Activated naive CD8-positive, alpha-beta T cell treated with anti-CD3 and anti-CD28 coated beads, Interleukin-2, amount 50 U/mL, for 24 hours (primary cell): ENCODE data around the gene FUNDC2.

ENCODE experiments used
- ATAC-seq: fragments of 150-1000 bp; cut with Tn5 transposase; one replicate; pipeline ENCODE4 v1.10.0; 2021
- DNase-seq: peaks from one replicate; pipeline ENCODE4 v3.0.0; 2021
- H3K27ac Mint-ChIP-seq: one replicate; pipeline ENCODE4 v1.8.0; 2021; ENCODE audit warnings: mild to moderate bottlenecking, mixed read lengths
- H3K27me3 Mint-ChIP-seq: one replicate; pipeline ENCODE4 v1.8.0; 2021; ENCODE audit warnings: mixed read lengths
- H3K36me3 Mint-ChIP-seq: one replicate; pipeline ENCODE4 v1.8.0; 2021; ENCODE audit warnings: low read depth, mixed read lengths
- H3K4me1 Mint-ChIP-seq: one replicate; pipeline ENCODE4 v1.8.0; 2021; ENCODE audit warnings: mixed read lengths
- H3K4me3 Mint-ChIP-seq: one replicate; pipeline ENCODE4 v1.8.0; 2021; ENCODE audit warnings: mild to moderate bottlenecking, moderate library complexity, mixed read lengths
- H3K9me3 Mint-ChIP-seq: one replicate; pipeline ENCODE4 v1.8.0; 2021; ENCODE audit warnings: mixed read lengths

The FUNDC2 gene, protein sequence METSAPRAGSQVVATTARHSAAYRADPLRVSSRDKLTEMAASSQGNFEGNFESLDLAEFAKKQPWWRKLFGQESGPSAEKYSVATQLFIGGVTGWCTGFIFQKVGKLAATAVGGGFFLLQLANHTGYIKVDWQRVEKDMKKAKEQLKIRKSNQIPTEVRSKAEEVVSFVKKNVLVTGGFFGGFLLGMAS

DNA sequence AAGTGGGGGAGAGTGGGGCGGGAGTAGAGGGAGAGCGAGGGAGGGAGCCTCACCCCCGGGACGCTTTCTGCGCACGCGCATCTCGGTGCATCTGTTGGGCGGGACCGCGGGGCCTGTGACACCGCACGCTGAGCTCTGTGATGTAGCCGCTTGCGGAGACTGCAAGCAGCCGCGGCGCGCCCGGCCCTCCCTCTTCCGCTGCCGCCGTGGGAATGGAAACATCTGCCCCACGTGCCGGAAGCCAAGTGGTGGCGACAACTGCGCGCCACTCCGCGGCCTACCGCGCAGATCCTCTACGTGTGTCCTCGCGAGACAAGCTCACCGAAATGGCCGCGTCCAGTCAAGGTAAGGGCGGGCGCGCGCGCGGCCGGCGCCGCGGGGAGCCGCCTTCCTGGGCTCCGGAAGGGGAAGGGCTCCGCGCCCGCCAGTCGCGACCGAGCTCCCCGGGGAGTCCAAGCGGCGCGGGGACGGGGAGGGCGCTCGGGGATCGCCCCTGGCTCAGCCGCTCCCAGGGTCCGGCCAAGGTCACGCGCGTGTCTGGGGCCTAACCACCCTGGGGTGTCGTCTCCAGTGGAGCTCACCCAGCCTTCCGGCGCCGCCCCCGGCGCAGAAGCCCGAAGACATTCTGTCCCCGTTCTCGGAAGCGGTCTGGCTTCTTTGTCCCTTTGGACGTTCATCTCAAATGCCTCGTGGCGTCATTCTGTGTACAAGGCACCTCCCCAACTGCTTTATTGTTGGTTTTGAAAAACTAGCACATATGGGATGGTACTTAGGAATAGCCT is at the start of gene FUNDC2:
TSS of gene FUNDC2 (plus strand) at position 118 of the 782 bp plus-strand sequence. CDS start at position 213, 95 bp downstream.
- H3K27ac Mint-ChIP-seq = peak within 1 kb of the TSS; percentile 93
- peak; percentile 89 for DNase-seq
- H3K4me3 Mint-ChIP-seq = peak within 1 kb of the TSS; percentile 87
- H3K27me3 Mint-ChIP-seq = no peaks in the 10 kb centered on the region
- ATAC-seq = peak; percentile 91
- H3K4me1 Mint-ChIP-seq = peaks cover 27% of the 10 kb centered on the region
- H3K36me3 Mint-ChIP-seq = peaks cover 2% of the 10 kb centered on the region
- H3K9me3 Mint-ChIP-seq = no peaks in the 10 kb centered on the region

DNA sequence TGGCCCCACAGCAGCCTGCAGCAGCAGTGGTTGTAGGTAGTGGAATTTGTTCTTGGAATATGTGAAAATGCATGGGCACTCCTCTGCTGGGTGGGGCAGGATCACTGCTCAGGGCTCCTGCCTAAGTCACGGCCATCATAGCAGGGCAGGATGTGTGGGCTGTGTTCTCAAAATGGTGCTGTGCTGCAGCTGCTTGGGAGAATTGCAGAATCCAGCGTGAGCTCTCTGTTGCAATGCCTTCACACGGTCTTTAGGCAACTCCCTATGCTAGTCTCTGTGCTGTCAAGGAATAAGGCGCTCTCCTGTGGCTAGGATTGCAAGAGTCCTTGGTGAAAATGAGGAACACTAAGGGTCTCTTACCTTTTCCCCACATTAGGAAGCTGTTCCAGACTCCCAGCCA is 47.0 kb upstream of the FUNDC2 start:
- H3K36me3 Mint-ChIP-seq = no peaks in the 10 kb centered on the region
- H3K9me3 Mint-ChIP-seq = no peaks in the 10 kb centered on the region
- H3K27ac Mint-ChIP-seq = no peak overlapping the region
- DNase-seq = no peak
- ATAC-seq = no peak
- no peaks in the 10 kb centered on the region for H3K27me3 Mint-ChIP-seq
- H3K4me1 Mint-ChIP-seq = peaks cover 4% of the 10 kb centered on the region
- H3K4me3 Mint-ChIP-seq = no peak overlapping the region

DNA sequence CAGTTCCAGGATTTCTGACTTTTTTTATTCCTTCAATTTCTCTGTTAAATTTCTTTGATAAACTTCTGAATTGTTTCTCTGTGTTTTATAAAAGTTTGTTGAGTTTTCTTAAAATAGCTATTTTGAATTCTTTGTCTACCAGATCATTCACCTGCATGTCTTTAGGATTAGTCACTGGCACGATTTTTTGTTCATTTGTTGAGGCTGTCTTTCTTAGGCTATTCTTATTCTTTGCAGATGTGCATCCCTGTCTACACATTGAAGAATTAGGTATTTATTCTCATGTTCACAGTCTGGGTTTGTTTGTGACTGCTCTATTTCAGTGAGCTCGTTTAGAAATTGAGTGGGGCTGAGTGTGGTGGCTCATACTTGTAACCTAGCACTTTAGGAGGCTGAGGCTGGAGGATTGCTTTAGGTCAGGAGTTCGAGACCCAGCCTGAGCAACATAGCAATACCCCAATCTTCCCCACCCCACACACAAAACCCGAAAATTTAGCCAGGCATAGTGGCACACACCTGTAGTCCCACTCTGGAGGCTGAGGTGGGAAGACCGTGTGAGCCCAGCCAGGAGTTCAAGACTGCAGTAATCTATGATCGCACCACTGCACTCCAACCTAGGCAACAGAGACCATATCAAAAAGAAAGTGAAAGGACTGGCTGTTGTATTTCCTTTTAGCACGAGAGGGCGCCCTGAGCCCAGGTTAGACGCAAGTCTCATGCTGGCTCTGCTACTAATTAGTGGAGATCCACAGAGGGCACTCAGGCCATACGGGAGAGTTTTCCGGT is 46.1 kb upstream of the FUNDC2 start:
- ATAC-seq (peak; percentile 96), DNase-seq (peak; percentile 72)
- H3K4me3 Mint-ChIP-seq = peak overlapping the region; percentile 73
- no peaks in the 10 kb centered on the region for H3K27me3 Mint-ChIP-seq
- H3K9me3 Mint-ChIP-seq = no peaks in the 10 kb centered on the region
- H3K36me3 Mint-ChIP-seq = no peaks in the 10 kb centered on the region
- H3K4me1 Mint-ChIP-seq = peaks cover 4% of the 10 kb centered on the region
- peak overlapping the region; percentile 52 for H3K27ac Mint-ChIP-seq

DNA sequence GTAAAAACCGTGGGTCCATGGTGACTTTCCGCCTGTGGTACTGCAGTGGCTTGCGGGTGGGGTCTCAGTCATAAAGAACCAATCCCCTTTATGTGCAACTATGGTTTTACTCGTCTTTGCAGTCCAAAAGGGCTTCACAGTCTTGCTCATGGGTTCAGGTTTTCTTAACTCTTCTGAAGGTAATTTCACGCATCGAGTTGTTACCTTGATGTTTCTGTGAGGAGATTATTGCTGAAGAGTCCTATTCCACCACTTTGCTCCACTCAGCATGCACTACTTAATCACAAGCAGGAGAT is 45.6 kb upstream of the FUNDC2 start:
- H3K4me3 Mint-ChIP-seq = peak overlapping the region; percentile 73
- H3K9me3 Mint-ChIP-seq = no peaks in the 10 kb centered on the region
- no peak overlapping the region for H3K27ac Mint-ChIP-seq
- no peaks in the 10 kb centered on the region for H3K36me3 Mint-ChIP-seq
- ATAC-seq = no peak
- H3K4me1 Mint-ChIP-seq = peaks cover 4% of the 10 kb centered on the region
- no peak for DNase-seq
- no peaks in the 10 kb centered on the region for H3K27me3 Mint-ChIP-seq

DNA sequence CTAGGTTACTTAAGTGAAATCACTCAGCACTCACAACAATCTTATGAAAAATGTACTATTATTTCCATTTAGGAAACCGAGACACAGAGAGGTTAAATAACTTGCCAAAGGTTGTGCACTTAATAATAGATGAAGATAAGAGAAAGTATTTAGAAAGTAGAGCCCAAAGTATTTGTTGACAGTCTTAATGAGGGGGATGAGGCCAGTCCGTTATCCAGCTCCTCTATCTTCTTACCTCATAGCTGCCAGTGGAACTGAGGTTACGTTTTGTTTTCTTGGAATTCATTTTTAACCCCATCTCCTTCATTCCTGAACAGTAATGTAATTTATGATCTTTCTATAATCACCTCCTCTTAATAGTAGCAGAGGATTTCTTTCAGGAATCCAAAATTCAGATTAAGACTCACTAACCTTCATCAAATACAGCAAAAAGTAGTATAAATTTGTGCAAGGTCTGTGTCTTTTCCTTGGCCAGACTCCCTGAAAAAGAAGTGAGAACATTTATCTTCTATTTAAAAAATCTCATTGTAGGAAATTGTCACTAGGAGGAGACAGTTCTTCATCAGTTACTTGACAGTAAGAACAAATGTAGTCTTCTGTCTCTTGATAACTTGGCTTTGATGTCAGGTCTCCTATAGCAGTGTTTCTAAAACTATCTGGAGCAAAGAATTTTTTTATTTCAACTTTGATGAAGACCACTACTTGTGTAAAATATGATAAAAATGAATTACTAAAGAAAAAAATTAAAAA is 39.6 kb upstream of the FUNDC2 start:
- Mint-ChIP-seq H3K9me3 (no peaks in the 10 kb centered on the region), H3K36me3 (no peaks in the 10 kb centered on the region), H3K4me3 (no peak overlapping the region), H3K27ac (no peak overlapping the region), H3K27me3 (no peaks in the 10 kb centered on the region), H3K4me1 (peaks cover 20% of the 10 kb centered on the region)
- DNase-seq = no peak
- no peak for ATAC-seq

DNA sequence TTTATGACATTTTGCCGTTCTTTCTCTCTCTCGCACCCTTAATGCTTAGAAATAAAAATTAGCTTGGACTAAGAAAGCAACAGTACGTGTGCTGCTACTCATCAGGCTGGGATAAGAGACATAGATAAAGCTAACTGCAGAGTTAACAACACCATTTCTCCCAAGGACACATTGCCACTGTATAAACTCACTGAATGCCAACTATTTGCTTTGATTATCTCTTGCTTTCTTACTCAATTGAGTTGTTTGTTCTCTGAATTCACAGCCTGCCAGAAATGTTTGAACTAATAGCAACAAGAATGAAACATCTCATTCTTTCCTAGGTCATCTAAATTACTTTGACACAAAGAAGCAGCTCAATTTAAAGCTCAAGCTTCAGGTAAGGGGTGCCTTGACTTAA is 38.7 kb upstream of the FUNDC2 start:
- DNase-seq = no peak
- Mint-ChIP-seq H3K27me3 (no peaks in the 10 kb centered on the region), H3K36me3 (no peaks in the 10 kb centered on the region), H3K27ac (no peak overlapping the region), H3K4me1 (peaks cover 23% of the 10 kb centered on the region), H3K9me3 (no peaks in the 10 kb centered on the region), H3K4me3 (no peak overlapping the region)
- no peak for ATAC-seq

DNA sequence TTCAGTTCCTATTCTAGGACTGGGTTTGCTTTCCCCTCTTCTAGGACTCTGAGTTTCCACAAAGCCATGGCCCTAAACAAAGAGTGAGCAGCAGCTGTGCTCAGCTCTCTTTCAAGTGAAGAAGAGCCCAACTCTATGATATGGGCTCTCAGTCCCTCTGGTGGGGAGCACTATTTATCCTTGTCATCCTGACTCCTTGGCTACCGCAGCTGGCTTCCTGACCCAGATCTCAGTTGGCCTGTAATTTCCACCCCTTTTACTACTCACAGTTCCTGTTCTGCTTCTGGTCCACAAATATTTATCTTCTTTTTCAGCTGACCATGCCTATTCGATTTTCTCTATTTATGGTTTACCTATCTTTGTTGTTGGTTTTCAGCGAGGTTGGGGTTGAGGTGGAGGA is 37.9 kb upstream of the FUNDC2 start:
- DNase-seq (no peak), ATAC-seq (no peak)
- Mint-ChIP-seq H3K4me1 (peaks cover 23% of the 10 kb centered on the region), H3K27me3 (no peaks in the 10 kb centered on the region), H3K4me3 (no peak overlapping the region), H3K36me3 (no peaks in the 10 kb centered on the region), H3K9me3 (no peaks in the 10 kb centered on the region), H3K27ac (no peak overlapping the region)

DNA sequence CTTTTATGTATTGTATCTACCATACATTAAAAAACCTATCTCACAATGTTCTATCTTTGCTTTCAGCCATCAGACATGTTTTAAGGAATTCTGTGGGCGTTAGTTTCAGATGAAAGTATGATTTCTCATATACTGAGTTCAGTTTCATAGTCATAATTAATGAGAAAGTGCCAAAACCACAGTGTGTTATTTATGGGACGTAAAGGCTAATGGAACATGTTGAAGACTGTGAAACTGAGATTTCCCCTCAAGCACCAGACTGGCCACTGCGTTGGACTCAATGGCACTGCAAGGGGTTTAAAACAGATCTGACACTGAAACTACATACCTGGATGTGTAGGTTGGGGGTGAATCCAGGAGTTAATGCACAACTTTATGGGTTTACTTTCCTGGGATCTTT is 36.1 kb upstream of the FUNDC2 start:
- Mint-ChIP-seq H3K4me1 (peaks cover 23% of the 10 kb centered on the region), H3K27me3 (no peaks in the 10 kb centered on the region), H3K4me3 (no peak overlapping the region), H3K27ac (peak overlapping the region; percentile 46), H3K36me3 (no peaks in the 10 kb centered on the region), H3K9me3 (no peaks in the 10 kb centered on the region)
- DNase-seq = no peak
- peak; percentile 55 for ATAC-seq

DNA sequence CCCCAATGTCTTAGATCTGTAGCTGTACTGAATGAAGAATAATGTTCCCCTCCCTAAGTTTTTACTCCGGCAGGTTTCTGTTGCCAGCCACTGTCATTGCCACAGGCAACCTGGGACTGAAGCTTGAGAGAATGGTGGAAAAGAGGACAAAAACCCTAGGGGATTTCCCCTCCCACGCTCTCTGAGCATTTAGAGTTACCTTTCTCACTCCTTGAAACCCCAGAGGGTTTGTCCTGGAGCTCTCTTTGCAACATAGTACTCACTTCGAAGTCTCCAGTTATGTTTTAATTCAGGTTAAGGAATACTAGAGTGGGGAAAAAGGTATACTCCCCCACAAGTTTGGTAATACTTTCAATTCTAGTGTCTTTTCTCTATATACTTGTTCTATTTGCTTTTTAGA is 35.6 kb upstream of the FUNDC2 start:
- Mint-ChIP-seq H3K27me3 (no peaks in the 10 kb centered on the region), H3K4me1 (peaks cover 23% of the 10 kb centered on the region), H3K9me3 (no peaks in the 10 kb centered on the region), H3K4me3 (no peak overlapping the region), H3K36me3 (no peaks in the 10 kb centered on the region), H3K27ac (peak overlapping the region; percentile 46)
- peak; percentile 75 for ATAC-seq
- DNase-seq = peak; percentile 30

DNA sequence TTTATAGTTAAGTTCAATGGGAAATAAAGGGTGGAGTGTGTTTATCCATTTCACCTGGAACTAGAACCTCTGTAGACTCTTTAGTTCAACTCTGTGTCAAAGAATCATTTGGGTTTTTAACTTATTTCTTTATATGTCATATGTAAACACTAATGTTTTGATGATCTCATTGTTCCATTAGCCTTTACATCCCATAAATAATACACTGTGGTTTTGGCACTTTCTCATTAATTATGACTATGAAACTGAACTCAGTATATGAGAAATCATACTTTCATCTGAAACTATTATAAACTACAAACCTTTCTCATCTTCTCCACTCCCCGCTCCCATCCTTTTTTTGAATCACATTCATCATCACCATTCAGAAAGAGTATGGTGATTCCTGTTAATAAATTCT is 35.2 kb upstream of the FUNDC2 start:
- Mint-ChIP-seq H3K4me1 (peaks cover 23% of the 10 kb centered on the region), H3K4me3 (peak overlapping the region; percentile 51), H3K36me3 (no peaks in the 10 kb centered on the region), H3K27ac (peak overlapping the region; percentile 52), H3K9me3 (no peaks in the 10 kb centered on the region), H3K27me3 (no peaks in the 10 kb centered on the region)
- ATAC-seq = no peak
- no peak for DNase-seq

DNA sequence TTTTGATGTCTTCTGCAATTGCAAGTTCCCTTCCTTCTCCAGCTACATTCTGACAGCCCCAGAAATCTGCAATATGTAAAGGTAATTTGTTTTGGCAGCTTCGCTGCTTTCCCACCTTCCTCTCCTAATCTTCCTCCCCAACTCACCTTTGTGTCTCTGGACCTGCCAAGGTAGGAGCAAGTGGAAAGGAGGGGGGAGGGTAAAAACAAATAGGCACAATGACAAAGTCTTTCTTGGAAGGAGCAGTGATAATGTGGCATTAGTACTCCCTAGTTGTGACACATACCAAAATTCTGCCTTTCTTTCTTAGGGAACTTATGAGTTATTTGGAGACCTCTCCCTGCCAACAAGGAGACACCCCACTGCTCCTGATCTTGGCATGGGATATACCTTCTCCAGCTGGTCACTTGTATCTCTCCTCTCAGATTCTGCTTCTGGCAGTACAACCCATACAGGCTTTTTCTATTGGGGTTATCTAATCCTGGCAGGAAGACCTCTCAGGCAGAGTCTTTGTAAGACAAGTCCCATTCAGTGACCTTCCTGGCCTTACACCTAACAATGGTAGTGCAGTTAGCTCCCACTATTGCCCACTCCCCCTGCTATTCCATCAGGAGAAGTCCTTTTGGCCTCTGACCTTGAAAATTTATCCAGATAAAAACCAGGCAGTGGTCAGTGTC is 28.3 kb upstream of the FUNDC2 start:
- Mint-ChIP-seq H3K27ac (no peak overlapping the region), H3K9me3 (no peaks in the 10 kb centered on the region), H3K27me3 (peaks cover 3% of the 10 kb centered on the region), H3K36me3 (no peaks in the 10 kb centered on the region), H3K4me1 (peaks cover 5% of the 10 kb centered on the region), H3K4me3 (no peak overlapping the region)
- no peak for ATAC-seq
- DNase-seq = no peak

DNA sequence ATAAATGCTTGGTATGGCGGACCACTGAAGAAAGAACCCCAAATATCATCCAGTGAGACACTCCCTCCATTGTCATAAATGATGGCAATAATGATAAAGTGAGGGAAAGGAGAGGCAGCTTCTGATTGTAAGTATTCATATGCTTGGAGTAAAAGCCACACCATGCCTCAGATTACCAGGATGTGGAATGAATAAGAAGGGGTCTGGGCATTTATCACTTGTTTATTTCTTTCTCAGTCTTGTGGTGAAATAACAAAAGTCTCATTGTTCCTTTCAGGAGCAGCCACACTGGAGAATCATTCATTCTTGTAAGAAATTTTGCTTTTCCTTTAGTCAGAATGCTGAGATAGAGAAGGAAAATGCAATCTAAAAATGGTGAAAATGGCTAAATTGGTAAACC is 25.8 kb upstream of the FUNDC2 start:
- Mint-ChIP-seq H3K4me1 (peaks cover 5% of the 10 kb centered on the region), H3K9me3 (no peaks in the 10 kb centered on the region), H3K27me3 (peaks cover 3% of the 10 kb centered on the region), H3K27ac (no peak overlapping the region), H3K4me3 (no peak overlapping the region), H3K36me3 (no peaks in the 10 kb centered on the region)
- ATAC-seq (no peak), DNase-seq (no peak)

DNA sequence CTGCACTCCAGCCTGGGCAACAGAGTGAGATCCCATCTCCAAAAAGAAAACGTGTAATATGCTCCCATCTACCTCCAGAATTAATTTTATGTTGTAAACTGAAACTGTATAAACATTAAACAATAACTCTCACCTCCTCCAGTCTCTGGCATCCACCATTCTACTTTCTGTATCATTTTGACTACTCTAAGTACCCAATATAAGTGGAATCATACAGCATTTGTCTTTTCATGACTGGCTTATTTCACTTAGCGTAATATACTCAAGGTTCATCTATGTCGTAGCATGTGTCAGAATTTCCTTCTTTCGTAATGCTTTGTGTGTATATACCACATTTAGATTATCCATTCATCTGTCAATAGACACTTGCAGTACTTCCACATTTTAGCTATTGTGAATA is 24.8 kb upstream of the FUNDC2 start:
- peaks cover 3% of the 10 kb centered on the region for H3K27me3 Mint-ChIP-seq

DNA sequence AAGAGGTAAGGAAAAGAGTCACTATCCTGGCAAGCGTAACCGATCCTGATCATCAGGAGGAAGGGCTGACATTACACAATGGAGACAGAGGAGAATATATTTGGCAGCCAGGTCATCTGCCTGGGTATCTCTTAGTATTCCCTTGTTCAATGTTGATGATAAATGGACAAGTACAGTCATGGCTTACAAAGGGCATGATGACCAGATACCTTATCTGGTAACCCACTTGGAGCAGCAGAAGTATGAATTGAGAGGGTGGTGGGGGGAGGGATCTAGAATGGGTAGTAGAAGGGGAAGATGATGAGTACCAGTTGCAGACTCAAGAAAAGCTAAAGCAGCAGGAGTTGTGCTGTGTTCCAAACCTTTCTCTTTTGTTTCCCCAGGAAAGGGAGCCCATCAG is 21.5 kb upstream of the FUNDC2 start:
- Mint-ChIP-seq H3K27me3 (peaks cover 3% of the 10 kb centered on the region), H3K36me3 (no peaks in the 10 kb centered on the region), H3K4me1 (peaks cover 5% of the 10 kb centered on the region), H3K4me3 (no peak overlapping the region), H3K9me3 (no peaks in the 10 kb centered on the region), H3K27ac (no peak overlapping the region)
- DNase-seq (no peak), ATAC-seq (no peak)

More for the DNA sequence above, 24.8 kb upstream of the FUNDC2 start:
- DNase-seq = no peak
- H3K4me3 Mint-ChIP-seq = no peak overlapping the region
- H3K27ac Mint-ChIP-seq = no peak overlapping the region
- no peaks in the 10 kb centered on the region for H3K9me3 Mint-ChIP-seq
- H3K36me3 Mint-ChIP-seq = no peaks in the 10 kb centered on the region
- ATAC-seq = no peak
- H3K4me1 Mint-ChIP-seq = peaks cover 5% of the 10 kb centered on the region
